GM12891 (cell line): ENCODE measurements around the gene BSX.

Source experiments
- POLR2A ChIP-seq: IDR thresholded peaks from 2 replicates; pipeline ENCODE4 v1.6.1; 2011; ENCODE audit warnings: low read depth, low read length, control low read depth
- SPI1 ChIP-seq: IDR thresholded peaks from 2 replicates; pipeline ENCODE4 v1.6.1; 2011; ENCODE audit warnings: low read depth, low read length, control low read depth

- no peak for TF ChIP-seq POLR2A
- TF ChIP-seq SPI1 = no peak
Measured at GRCh38 chr11:122979815-122980595, 1.6 kb downstream of the BSX start.
